GM21381 (cell line): ENCODE data around the gene STMND1.

Source experiments
- ATAC-seq: cut with Tn5 transposase; IDR thresholded peaks from one replicate; pipeline ENCODE4 v1.9.1; 2021; ENCODE audit warnings: mild to moderate bottlenecking, moderate library complexity; ENCODE audit not compliant: unreplicated experiment

The STMND1 gene

GRCh38 chr6:17097982-17098381, 3.9 kb upstream of the STMND1 start:
- no peak for ATAC-seq

GRCh38 chr6:17098538-17098937, 3.3 kb upstream of the STMND1 start:
- ATAC-seq: no peak

GRCh38 chr6:17099401-17100059, 2.3 kb upstream of the STMND1 start:
- no peak for ATAC-seq

- ATAC-seq: no peak
Measured at GRCh38 chr6:17100806-17101205, 1.0 kb upstream of the STMND1 start.

GRCh38 chr6:17102258-17102870, 514 bp downstream of the STMND1 start:
- no peak for ATAC-seq

- ATAC-seq: no peak
Measured at GRCh38 chr6:17103715-17104114, 1.9 kb downstream of the STMND1 start.

GRCh38 chr6:17107863-17108262, 6.0 kb downstream of the STMND1 start:
- ATAC-seq: no peak

- ATAC-seq: no peak
Measured at GRCh38 chr6:17115251-17116116, 13.6 kb downstream of the STMND1 start.

GRCh38 chr6:17116117-17116440, 14.2 kb downstream of the STMND1 start:
- no peak for ATAC-seq

GRCh38 chr6:17120019-17120418, 18.2 kb downstream of the STMND1 start:
- no peak for ATAC-seq

- ATAC-seq: no peak
Measured at GRCh38 chr6:17125407-17125806, 23.6 kb downstream of the STMND1 start.

GRCh38 chr6:17130786-17131185, 28.9 kb downstream of the STMND1 start:
- no peak for ATAC-seq

GRCh38 chr6:17132967-17133366, 31.1 kb downstream of the STMND1 start:
- ATAC-seq: no peak

GRCh38 chr6:17138033-17138432, 36.2 kb downstream of the STMND1 start:
- no peak for ATAC-seq

GRCh38 chr6:17144016-17144415, 42.2 kb downstream of the STMND1 start:
- ATAC-seq: no peak

- no peak for ATAC-seq
Measured at GRCh38 chr6:17149571-17149970, 47.7 kb downstream of the STMND1 start.

GRCh38 chr6:17150096-17150495, 48.2 kb downstream of the STMND1 start:
- ATAC-seq: no peak

GRCh38 chr6:17151888-17152287, 50.0 kb downstream of the STMND1 start:
- ATAC-seq: no peak

GRCh38 chr6:17152703-17153102, 50.9 kb downstream of the STMND1 start:
- no peak for ATAC-seq

- no peak for ATAC-seq
Measured at GRCh38 chr6:17156112-17156921, 54.5 kb downstream of the STMND1 start.

- ATAC-seq: no peak
Measured at GRCh38 chr6:17156966-17157365, 55.1 kb downstream of the STMND1 start.
